A549 treated with ZK216348 at 1 μM for 4 hours (cell line): ENCODE data around the gene TMEM184C. TPM values are rescaled to one million over a fixed set of nuclear protein-coding genes. Genes with fewer than 3 reads are reported as not detected.

Source experiments
- total RNA-seq: library from RNA; stranded (reverse); fragments of 200-300 nt; extraction: Qiagen RNA extraction; gene quantifications from 5 replicates; pipeline ENCODE4 v1.2.3, GENCODE V29; 2022; ENCODE audit warnings: low read depth

The TMEM184C gene
- total RNA-seq, result 20.5 to 26.1 TPM (median 21.6 TPM) in 5 replicates

DNA sequence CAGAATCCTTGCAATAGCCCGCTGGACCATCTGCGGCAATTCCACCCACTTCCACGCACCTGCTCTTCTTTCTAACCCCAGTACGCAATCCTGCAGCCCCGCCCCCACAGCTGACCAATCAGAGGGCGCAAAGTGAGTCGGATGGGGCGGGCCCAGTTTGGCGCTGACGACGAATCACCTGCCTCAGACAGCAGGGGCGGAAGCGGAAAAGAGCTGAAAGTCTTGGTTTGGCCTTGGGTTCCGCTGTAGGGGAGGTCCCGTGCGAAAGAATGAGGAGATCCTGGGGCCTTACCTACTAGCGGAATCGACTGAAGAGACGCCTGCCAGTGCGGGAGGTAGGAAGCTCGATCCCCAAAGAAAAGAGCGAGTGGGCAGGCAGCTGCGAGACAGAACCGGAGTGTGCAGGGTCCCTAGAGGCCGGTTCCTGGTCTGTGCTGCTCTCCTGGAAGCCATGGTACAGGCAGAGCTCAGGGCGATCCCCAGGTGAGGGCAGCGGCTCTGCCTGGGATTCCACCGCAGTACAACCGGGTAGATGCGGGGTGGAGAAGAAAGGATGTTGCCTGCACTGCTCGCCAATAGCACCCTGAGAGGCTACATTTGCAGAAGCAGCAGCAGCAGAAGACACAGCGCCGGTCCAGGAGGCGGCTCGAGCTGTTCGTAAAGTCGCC lies at the start of gene TMEM184C:
Gene TMEM184C (plus strand): TSS at position 225 of the 668 bp plus-strand sequence. CDS start 560 bp downstream, outside the sequence.

DNA sequence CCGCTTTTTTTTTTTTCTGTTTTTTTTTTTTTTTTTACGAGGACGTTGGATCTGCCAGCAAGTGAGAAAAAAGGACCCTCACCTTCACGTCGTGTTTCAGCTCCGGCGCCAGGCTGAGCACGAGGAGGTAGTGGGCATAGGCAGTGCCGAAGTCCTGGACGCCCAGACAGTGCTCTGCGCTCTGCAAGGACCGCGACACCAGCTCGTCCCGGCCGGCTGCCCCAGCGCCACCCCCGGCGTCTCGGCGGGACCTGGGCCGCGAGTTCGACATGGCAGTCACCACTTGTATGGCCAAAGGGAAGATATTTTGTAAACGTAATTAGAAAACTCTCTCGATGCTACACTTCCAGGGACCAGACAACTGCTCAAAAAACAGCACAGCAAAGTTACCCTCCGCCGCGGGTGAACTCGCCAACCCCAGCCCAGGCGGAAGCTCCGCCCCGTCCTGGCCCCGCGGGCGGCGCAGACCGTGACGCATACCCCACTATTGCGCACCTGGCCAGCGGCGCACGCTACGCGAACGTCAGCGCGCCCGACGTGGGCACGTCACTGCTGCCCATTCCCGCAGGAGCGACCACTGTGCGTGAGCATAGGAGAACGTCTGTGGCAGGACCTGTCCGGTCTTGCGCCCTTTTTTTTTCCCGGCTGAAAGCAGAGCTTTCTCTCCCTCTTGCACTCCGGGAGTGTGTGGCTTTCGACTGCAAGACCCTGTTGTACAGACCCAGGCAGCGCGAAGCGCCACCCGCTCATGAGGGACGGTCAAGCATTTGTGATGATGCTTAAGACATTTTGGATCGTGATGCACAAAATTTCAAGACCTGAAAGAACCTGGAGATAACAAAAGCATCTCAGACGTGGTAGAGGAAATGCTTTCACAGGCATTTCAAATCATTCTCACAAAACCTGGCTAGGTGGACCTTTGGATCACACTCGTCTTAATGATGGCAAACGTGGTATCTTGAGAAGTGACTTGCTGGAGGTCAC lies 66.8 kb downstream of the TMEM184C start, which contains the start of gene PRMT9:
Gene PRMT9 (minus strand): TSS at position 447 of the 984 bp plus-strand sequence. CDS start 176 bp downstream, at position 271.

Other genes with a start within 250 kb of the TMEM184C start
- 0.31 to 1.1 TPM (median 0.36 TPM) in 5 replicates for gene EDNRA, start 136.3 kb upstream of the TMEM184C start, total RNA-seq
- 2.2 to 3.7 TPM (median 2.9 TPM) in 5 replicates for gene PRMT9, start 66.8 kb downstream of the TMEM184C start, total RNA-seq
- 14.9 to 18.4 TPM (median 16.4 TPM) in 5 replicates for gene ARHGAP10, start 114.7 kb downstream of the TMEM184C start, total RNA-seq